ENCODE results near the gene MEST.

The MEST gene

DNA sequence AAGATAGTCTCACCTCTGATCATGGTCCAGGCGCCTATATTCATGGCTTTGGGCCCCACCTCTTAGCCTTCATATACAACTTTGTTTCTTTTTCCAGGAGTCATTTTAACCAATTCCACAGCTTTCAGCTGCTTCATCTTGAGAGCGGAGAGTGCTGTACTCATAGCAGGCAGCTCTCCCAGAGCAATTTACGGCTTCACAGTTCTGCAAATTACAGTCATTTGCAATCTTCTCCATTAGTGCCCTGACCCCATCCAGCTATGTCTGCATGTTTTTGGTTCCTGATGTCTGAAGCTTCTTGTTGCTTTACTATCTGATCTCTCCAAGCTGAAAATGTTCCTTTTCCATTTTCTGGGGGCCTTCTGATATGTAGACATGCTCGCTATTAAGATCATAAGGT lies 18.0 kb upstream of the MEST start:
- Mint-ChIP-seq H3K36me3 (ENCODE audit: low read depth) (no peaks in the 10 kb centered on the region), H3K27ac (no peak overlapping the region), H3K4me3 (no peak overlapping the region), H3K27me3 (no peaks in the 10 kb centered on the region), H3K9me3 (no peaks in the 10 kb centered on the region), H3K4me1 (peaks cover 3% of the 10 kb centered on the region)
- DNase-seq (no peak), ATAC-seq (no peak)

DNA sequence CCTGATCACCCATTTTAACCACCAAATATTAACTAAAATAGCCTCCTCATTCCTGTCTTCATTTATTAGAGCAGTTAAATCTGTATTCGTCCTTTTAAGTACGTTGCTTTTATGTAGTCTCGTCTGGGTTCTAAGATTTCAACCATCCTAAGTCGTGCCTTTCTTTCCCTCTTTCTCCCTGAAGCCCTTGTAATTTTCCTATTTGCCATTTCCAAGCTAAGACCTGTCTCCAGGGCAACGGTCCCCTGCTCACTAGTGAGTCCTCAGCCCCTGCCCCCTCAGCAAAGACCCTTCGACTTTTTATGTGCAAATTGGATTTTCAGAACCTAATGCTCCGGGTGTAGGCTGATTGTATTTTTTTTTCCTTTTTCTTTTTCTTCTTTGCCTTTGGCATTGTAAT lies 16.1 kb upstream of the MEST start:
- ATAC-seq (no peak), DNase-seq (no peak)
- Mint-ChIP-seq H3K9me3 (no peaks in the 10 kb centered on the region), H3K36me3 (ENCODE audit: low read depth) (no peaks in the 10 kb centered on the region), H3K4me1 (peaks cover 3% of the 10 kb centered on the region), H3K27ac (no peak overlapping the region), H3K27me3 (peaks cover 2% of the 10 kb centered on the region), H3K4me3 (no peak overlapping the region)

DNA sequence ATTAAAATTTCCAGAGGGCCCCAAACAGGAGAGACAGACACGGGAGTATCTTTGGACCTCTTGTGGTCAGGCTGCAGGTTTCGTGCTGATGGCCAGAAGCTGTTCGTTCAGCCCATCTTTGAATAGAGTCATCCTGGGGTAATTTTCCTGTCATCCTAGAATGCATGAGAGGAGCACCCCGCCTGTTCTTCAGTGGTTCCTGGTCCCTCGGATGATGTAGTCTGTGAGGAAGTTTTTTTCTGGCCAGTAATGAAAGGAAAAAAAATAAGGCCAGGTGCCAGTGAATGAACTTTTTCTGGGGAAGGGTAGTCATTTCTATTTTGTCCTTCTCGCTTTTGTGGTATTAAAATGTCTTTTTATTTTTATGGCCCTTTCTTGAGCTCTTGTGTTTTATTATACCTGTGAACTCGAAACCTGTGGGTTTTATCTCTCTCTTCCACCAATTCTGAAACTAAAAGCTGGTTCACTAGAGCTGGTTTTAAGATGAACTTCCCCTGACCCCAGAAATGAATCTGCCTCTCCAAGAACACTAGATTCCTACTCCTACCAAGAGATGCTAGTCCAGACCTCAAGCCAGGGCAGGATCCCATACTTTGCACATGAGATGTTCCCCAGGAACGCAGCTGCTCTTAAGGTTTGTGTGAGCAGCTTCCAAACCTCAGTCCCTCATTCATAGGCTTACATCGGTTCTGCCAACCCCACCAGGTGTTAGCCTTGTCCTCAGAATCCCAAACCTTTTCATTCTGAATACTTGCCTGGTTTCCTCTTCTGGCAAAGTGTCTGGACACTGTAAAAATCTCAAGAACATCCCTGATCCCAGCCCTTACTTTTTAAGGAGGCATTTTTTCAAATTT lies 15.4 kb upstream of the MEST start:
- Mint-ChIP-seq H3K4me3 (no peak overlapping the region), H3K36me3 (ENCODE audit: low read depth) (no peaks in the 10 kb centered on the region), H3K9me3 (no peaks in the 10 kb centered on the region), H3K4me1 (peaks cover 3% of the 10 kb centered on the region), H3K27ac (no peak overlapping the region), H3K27me3 (peaks cover 2% of the 10 kb centered on the region)
- DNase-seq (no peak), ATAC-seq (no peak)

GRCh38 chr7:130478991-130479390 lies 12.9 kb upstream of the MEST start:
- no peaks in the 10 kb centered on the region for H3K4me1 Mint-ChIP-seq
- H3K36me3 Mint-ChIP-seq (ENCODE audit: low read depth): no peaks in the 10 kb centered on the region
- peaks cover 19% of the 10 kb centered on the region for H3K27me3 Mint-ChIP-seq
- DNase-seq: no peak
- ATAC-seq: no peak
- H3K27ac Mint-ChIP-seq: no peak overlapping the region
- H3K9me3 Mint-ChIP-seq: no peaks in the 10 kb centered on the region
- no peak overlapping the region for H3K4me3 Mint-ChIP-seq

- Mint-ChIP-seq H3K4me1 (peaks cover 3% of the 10 kb centered on the region), H3K27me3 (peaks cover 24% of the 10 kb centered on the region), H3K9me3 (no peaks in the 10 kb centered on the region), H3K4me3 (no peak overlapping the region), H3K36me3 (ENCODE audit: low read depth) (no peaks in the 10 kb centered on the region), H3K27ac (no peak overlapping the region)
- no peak for ATAC-seq
- no peak for DNase-seq
Observed at GRCh38 chr7:130479716-130480400, 12.0 kb upstream of the MEST start.

GRCh38 chr7:130481898-130482297 lies 10.0 kb upstream of the MEST start:
- DNase-seq (no peak), ATAC-seq (no peak)
- Mint-ChIP-seq H3K36me3 (ENCODE audit: low read depth) (no peaks in the 10 kb centered on the region), H3K4me3 (no peak overlapping the region), H3K9me3 (no peaks in the 10 kb centered on the region), H3K27me3 (peaks cover 31% of the 10 kb centered on the region), H3K27ac (no peak overlapping the region), H3K4me1 (peaks cover 22% of the 10 kb centered on the region)

DNA sequence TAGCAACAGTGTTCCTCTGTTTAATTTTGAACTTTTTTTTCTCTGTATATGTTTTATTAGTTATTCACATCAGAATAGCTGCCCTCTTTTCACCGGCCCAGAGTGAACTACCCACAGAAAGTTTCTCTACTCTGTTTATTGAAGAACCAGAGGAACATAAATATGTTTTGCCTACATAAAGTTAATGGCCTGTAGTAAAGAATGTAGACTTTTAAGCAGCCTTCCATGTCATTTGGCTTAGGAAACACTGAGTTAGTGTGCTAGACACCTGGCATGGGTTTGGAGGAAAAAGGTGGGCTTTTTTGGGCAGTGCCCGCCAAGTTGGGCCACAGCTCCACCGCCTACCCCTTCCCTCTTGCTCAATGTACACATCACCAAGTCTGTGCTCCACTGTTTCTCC lies 8.9 kb upstream of the MEST start:
- H3K4me1 Mint-ChIP-seq: peaks cover 24% of the 10 kb centered on the region
- ATAC-seq: no peak
- H3K4me3 Mint-ChIP-seq: no peak overlapping the region
- no peak overlapping the region for H3K27ac Mint-ChIP-seq
- no peaks in the 10 kb centered on the region for H3K9me3 Mint-ChIP-seq
- no peaks in the 10 kb centered on the region for H3K36me3 Mint-ChIP-seq (ENCODE audit: low read depth)
- DNase-seq: no peak
- H3K27me3 Mint-ChIP-seq: peaks cover 38% of the 10 kb centered on the region

DNA sequence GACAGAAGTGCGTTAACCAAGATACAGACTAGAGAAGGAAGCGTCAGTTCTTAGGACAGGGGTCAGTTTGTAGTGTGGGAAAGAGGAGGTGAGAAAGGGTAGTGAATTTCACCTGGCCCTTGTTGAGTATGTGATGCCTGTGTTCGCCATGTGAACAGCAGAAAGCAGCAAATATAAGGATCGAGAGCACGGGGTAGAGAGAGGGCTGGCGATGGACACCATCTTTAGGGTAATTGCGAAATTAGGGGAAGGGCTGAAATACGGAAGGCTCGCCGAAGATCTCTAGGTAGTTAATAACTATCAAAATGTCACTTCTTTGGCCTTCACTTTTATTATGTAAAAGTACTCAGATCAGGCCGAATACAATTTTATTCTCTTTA lies 6.2 kb upstream of the MEST start:
- Mint-ChIP-seq H3K4me1 (peaks cover 25% of the 10 kb centered on the region), H3K36me3 (ENCODE audit: low read depth) (no peaks in the 10 kb centered on the region), H3K9me3 (no peaks in the 10 kb centered on the region), H3K27me3 (peaks cover 45% of the 10 kb centered on the region), H3K4me3 (peak overlapping the region; percentile 76), H3K27ac (peak overlapping the region; percentile 26)
- ATAC-seq (no peak), DNase-seq (no peak)

DNA sequence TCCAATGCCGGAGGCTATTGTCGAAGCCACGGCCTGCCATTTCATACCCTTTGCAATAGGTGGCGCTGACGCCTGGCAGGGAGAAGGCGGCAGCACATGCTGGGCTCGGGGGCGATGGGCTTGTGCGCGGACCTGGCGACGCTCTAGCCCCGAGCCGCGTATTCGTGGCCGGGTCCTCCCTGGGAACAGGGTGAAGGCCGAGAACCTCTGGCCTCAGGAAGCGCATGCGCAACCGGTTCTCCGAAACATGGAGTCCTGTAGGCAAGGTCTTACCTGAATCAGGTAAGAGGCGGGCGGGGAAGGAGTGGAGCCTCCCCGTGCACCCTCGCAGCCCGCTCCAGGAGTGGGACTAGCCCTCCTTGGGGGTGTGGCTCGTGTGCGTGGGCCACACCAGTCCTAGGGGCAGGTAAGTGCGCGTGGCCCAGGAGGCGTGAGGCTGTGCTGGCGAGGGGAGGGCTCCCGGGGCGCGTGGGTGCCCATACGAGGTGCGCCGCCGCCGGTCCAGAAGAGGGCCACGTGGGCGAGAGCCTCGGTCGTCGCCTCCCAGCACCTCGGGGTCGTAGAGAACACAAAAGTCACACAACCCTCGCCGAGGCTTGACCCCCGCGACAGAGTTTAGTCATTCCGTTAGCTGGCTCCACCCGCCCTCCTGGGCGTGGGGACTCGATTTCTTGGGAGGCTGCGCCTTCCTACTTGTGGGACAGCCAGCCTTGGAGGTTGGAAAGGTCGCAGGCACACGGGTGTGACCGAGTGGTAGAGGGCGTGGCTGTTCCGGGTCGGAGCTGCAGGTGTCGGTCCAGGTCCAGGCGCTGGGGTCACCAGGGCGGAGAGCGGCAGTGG lies 5.6 kb upstream of the MEST start:
- peak overlapping the region; percentile 65 for H3K27ac Mint-ChIP-seq
- peak overlapping the region; percentile 76 for H3K4me3 Mint-ChIP-seq
- peak; percentile 81 for ATAC-seq
- no peaks in the 10 kb centered on the region for H3K9me3 Mint-ChIP-seq
- peaks cover 49% of the 10 kb centered on the region for H3K27me3 Mint-ChIP-seq
- H3K36me3 Mint-ChIP-seq (ENCODE audit: low read depth): no peaks in the 10 kb centered on the region
- peaks cover 30% of the 10 kb centered on the region for H3K4me1 Mint-ChIP-seq
- DNase-seq: peak; percentile 59

GRCh38 chr7:130486954-130487436 lies 4.9 kb upstream of the MEST start:
- no peak for ATAC-seq
- H3K4me3 Mint-ChIP-seq: peak overlapping the region; percentile 76
- no peaks in the 10 kb centered on the region for H3K9me3 Mint-ChIP-seq
- no peaks in the 10 kb centered on the region for H3K36me3 Mint-ChIP-seq (ENCODE audit: low read depth)
- H3K4me1 Mint-ChIP-seq: peaks cover 32% of the 10 kb centered on the region
- peak overlapping the region; percentile 6 for H3K27ac Mint-ChIP-seq
- no peak for DNase-seq
- H3K27me3 Mint-ChIP-seq: peaks cover 49% of the 10 kb centered on the region

- ATAC-seq: no peak
- Mint-ChIP-seq H3K9me3 (no peaks in the 10 kb centered on the region), H3K36me3 (ENCODE audit: low read depth) (peaks cover 5% of the 10 kb centered on the region), H3K4me1 (peaks cover 39% of the 10 kb centered on the region), H3K4me3 (no peak overlapping the region), H3K27ac (no peak overlapping the region), H3K27me3 (peaks cover 49% of the 10 kb centered on the region)
- no peak for DNase-seq
Observed at GRCh38 chr7:130488392-130489139, 3.3 kb upstream of the MEST start.

DNA sequence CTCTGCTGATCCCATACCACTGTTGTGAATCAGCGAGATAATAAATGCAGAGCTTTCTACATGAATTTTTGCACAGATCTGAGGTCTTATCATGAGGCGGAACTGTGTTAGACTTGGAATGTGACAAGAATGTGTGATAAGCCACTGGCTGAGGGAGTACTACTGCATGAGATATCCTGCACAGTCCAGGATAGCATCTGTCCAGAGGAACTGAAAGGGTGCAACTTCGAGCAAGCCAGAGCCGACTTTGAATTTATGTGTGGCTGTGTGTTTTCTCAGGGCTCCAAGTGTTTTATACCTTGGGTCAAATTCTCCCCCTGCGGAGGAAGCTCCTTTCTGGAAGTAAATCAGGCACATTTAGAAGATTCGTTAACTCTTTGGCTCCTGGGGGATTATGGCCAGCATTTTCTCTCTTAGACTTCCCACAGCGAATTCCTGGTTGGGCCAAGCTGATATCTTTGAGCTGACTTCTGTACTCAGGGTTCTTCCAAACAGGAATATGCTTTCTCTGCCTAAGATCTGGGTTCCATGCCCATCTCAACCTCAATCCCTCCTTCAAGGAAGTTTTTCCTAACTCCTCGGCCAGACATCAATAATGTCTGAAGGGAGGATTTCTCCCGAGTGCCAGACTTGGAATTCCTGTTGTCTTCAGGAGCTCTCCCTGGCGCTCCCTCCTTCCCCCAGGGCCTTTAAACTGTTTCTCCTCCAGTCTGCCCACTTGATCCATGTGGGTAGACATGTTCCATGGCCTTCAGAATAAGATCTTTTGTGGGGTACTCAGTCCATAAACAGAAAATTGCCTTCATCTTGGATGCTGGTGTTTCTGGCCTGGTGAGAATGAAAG lies 2.5 kb upstream of the MEST start:
- peaks cover 52% of the 10 kb centered on the region for H3K27me3 Mint-ChIP-seq
- no peaks in the 10 kb centered on the region for H3K9me3 Mint-ChIP-seq
- H3K4me3 Mint-ChIP-seq: no peak overlapping the region
- ATAC-seq (no peak), DNase-seq (no peak)
- H3K4me1 Mint-ChIP-seq: peaks cover 39% of the 10 kb centered on the region
- peaks cover 5% of the 10 kb centered on the region for H3K36me3 Mint-ChIP-seq (ENCODE audit: low read depth)
- no peak overlapping the region for H3K27ac Mint-ChIP-seq

DNA sequence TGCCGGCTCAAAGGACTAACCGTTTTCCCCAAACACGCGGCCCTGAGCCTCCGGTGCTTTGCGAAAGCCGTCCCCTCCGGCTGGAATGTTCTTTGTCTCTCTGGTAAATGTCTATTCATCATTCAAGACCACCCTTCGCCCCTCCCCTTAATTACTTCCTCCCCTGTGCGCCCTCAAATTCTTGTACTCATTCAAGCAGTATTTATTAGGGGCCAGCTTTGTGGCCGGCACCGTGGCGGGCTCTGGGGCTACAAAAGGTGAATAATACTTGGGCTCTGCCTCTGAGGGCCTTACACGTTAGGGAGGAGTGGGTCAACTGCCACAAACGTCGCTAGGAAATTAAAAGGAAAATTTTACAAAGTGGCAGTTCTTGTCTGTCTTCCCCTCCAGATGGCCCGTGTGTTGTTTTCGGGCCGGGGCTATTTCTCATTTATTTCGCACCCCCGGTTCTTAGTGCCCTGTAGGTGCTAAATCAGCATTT lies 1.5 kb upstream of the MEST start:
- Mint-ChIP-seq H3K36me3 (ENCODE audit: low read depth) (peaks cover 5% of the 10 kb centered on the region), H3K27ac (no peak overlapping the region), H3K4me3 (peak overlapping the region; percentile 64), H3K27me3 (peaks cover 44% of the 10 kb centered on the region), H3K4me1 (peaks cover 31% of the 10 kb centered on the region), H3K9me3 (no peaks in the 10 kb centered on the region)
- ATAC-seq (no peak), DNase-seq (no peak)
